HG03060 (cell line): Measurements from ENCODE around the gene UBA3.

Experiments used
- ATAC-seq: cut with Tn5 transposase; IDR thresholded peaks from one replicate; pipeline ENCODE4 v1.9.1; 2021; ENCODE audit warnings: low read depth, moderate number of reproducible peaks; ENCODE audit not compliant: unreplicated experiment

The UBA3 gene

DNA sequence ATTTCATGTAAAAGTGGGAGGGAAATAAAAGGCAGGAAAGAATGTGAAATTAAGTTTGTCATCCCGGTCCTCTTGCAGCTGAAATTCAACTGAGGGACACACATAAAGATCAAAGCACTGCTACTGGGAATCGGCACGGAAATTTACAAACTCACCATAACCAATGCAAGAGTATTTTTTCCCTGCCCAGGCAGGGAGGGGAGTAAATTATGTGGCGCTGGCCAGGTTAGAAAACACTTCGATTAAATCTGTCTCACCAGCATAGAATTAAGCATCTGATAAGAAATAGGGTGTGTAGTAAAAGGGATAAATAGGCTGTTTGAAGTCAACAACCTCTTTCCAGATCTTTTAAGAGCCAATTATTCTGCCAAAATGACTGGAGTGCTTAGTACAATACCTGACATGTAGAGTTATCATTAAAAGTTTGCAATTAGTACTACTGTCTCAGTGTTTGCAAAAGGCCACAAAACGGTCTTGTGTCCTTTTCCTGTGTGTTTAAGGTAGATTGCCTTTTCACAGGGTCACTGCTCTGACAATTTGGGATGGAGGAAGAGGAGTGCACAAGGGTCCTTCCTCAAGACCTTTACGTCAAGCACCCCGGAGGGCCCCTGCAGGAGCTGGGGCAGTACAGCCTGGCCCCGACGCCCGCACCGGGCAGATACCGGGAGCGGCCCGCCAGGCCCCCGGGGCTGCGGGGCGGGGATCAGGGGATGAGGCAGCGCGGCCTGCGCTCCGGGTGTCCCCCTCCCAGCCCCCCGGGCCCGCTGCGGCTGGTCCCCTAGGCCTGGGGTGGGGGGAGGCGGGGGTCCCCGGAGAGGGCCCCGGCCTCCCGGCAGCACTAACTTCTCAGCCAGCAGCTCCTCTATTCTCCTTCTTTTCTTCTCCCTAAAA, 651 bp downstream of the UBA3 start:
- ATAC-seq: no peak

GRCh38 chr3:69072928-69073327, 7.2 kb downstream of the UBA3 start:
- no peak for ATAC-seq

GRCh38 chr3:69066121-69066520, 14.0 kb downstream of the UBA3 start:
- no peak for ATAC-seq

GRCh38 chr3:69065318-69065964, 14.7 kb downstream of the UBA3 start:
- no peak for ATAC-seq

- ATAC-seq: no peak
Measured at GRCh38 chr3:69063636-69064035, 16.5 kb downstream of the UBA3 start.

GRCh38 chr3:69059688-69060087, 20.5 kb downstream of the UBA3 start:
- no peak for ATAC-seq

GRCh38 chr3:69058947-69059224, 21.3 kb downstream of the UBA3 start:
- ATAC-seq: no peak

DNA sequence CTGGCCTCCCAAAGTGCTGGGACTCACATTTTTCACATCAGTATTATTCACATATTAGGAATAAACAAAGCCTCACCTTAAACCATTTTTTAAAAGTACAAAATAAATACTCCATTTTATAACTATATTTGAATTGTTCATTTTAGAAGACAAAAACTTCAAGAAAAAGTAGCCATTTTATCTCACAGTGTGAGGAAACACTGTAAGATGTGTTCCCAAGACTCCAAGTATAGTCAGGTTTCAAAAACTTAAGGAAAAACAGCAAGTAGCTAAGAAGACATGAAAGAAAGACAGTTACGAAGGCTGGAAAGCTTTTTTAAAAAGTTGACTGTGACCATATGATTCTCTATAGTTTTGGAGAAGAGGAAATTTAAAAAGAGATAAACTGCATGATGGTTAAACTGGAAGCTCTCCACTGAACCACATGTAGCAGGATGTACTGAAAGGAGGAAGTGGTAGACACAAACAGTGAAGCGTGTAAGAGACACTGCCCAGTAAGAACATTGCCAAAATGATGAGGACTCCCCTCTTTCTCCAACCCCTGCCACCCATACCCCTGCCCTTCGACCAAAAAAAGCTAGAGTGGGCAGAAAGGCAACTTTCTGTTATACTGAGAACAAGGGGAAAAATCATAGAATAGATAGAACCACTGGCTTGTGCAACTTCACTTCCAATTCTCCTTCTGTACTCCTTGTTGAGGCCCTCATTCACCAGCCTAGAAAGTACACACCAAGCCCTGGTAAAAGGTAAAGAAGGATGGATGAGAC, 21.8 kb downstream of the UBA3 start:
- peak; percentile 95 for ATAC-seq

DNA sequence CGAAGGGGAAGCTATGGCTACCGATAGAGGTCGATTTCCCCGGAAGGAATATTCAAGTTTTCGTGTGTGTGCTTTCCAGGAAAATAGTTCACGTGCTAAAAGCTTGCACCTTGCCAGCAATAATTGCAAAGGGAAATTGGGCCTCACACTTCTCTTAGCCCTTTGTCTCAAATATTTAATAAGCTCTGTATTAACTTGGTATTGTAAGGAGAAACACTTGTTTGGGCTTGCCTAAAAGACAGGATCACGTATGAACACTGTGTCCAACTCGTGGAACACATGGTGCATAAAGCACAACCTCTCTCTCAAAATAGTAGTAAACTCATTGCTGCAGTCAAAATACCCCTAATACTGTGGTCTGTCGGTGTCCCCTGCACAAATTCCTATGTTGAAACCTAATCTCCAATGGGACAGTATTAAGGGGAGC, 27.7 kb downstream of the UBA3 start:
- ATAC-seq: no peak

GRCh38 chr3:69051756-69052471, 28.3 kb downstream of the UBA3 start, which contains the start of gene TMF1:
Gene TMF1, minus strand, starts transcription at chr3:69052333. Its CDS starts 247 bp downstream, at chr3:69052086.
- peak; percentile 97 for ATAC-seq

DNA sequence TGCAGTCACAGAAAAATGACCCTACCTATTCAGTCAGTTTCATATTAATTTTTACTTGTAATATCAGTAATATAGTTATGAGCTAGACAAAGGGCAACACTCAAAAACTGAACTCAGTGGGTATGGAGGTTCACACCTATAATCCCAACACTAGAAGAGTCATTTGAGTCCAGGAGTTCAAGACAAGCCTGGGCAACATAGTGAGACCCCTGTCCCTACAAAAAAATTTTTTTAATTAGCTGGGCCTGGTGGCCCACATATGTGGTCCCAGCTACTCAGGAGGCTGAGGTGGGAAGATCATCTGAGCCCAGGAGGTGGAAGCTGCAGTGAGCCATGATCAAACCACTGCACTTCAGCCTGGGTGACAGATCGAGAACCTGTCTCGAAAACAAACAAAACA, 31.2 kb downstream of the UBA3 start:
- no peak for ATAC-seq

- no peak for ATAC-seq
Measured at GRCh38 chr3:69044608-69045007, 35.6 kb downstream of the UBA3 start.

DNA sequence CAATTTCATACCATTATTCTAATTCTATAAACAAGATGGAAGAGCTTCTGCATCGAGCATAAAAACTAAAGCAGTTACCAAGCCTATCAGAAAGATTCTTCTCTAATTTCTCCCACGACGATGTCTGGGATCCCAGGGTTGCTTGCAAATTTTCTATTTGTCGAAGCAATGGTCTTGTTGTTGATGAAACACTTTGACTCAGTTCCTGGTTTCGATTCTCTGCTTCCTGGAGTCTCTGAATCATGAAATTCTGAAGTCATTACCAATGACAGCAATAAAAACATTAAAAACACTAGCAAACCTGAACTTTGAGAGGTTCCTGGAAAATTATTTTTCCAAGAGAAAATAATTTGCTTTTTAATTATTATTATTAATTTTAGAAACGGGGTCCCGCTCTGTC, 46.7 kb downstream of the UBA3 start:
- ATAC-seq: no peak

DNA sequence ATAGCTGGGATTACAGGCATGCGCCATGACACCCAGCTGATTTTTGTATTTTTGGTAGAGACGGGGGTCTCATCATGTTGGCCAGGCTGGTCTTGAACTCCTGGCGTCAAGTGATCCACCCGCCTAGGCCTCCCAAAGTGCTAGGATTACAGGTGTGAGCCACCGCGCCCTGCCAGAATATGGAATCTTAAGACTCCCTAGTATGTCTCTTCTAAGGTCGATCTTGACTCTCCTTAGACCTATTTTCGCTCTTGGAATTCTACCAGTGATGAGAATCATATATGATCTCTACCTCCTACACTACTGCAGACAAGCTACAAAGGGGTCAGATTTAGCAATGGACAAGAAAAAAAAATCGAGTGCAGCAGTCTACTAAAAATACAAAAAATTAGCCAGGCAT, 47.4 kb downstream of the UBA3 start:
- ATAC-seq: no peak

DNA sequence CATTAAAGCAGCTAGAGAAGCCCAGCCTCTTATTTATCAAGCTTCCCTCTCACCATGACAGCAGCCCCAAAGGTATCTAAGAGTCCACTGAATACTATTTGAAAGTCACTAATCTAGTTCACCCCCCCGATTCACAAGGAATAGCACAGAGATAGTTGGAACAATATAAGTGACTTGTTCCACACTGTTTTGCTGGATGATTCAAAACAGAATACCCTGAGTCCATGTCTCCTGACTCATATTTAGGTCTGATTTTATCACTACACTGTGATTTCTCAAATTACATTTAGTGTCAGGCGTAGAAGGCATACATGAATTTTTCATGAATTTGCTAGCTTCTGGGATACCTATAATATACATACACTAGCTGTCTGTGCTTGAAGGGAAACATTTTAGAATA, 48.0 kb downstream of the UBA3 start:
- ATAC-seq: no peak

DNA sequence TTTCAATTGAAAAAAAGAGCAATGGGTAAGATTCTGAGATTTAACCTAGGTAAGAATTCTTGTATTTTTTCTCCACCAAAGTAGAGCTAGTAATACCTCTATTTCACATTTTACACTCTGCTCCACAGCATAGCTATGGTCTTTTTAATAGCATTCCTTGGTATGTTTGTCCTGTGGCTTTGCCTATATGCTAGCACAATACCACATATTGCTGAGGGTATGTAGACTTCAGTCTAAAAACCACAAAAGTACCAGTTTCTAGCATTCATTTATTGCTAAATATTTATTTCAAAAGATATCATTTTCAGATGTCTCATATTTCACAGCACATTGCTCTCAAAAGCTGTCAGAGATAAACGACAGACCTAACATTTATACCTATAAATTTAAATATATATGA, 48.5 kb downstream of the UBA3 start:
- no peak for ATAC-seq

DNA sequence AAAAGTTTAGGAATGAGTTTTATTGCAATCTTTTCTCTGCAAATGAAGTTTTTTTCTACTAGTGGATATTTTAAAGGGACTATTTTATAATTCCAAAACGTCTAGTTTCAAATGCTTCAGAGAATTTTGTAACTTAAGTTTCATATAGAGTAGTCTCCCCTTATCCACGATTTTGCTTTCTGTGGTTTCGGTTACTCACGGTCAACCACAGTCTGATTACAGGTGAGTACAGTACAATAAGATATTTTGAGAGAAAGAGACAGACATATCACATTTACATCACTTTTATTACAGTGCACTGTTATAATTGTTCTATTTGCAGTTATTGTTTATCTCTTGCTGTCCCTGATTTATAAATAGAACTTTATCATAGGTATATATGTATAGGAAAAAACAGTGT, 59.3 kb downstream of the UBA3 start:
- no peak for ATAC-seq

DNA sequence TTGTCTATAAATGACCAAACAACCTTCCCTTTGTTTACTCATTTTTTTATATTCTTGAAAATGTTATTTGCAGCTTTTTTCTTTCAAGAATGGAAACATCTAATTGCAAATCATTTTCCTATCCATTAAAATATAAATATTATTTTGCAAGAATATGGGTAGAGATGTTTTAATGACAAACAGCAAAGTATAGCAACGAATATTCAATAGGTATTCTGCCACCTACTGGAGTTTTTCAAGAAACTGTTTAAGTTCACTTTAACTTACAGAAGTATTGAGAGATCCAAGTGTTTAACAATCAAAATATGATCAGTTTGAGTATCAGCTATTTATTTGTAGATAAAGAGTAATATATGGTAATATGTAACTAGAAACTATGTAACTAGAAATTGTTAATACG, 59.7 kb downstream of the UBA3 start:
- ATAC-seq: no peak

GRCh38 chr3:69016901-69017300, 63.3 kb downstream of the UBA3 start:
- no peak for ATAC-seq

DNA sequence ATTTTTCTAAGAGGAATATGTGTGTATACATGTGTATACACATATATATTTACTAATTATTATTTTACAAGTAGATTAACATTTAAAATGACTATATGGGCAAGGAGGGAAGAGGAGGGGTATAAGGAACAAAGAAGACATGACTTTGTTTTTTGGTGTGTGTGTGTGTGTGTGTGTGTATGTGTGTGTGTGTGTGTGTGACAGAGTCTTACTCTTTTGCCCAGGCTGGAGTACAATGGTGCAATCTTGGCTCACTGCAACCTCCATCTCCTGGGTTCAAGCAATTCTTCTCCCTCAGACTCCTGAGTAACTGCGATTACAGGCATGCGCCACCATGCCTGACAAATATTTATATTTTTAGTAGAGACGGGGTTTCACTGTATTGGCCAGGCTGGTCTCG, 64.1 kb downstream of the UBA3 start:
- no peak for ATAC-seq
